Hepatocyte (in vitro differentiated cells): Measurements from ENCODE around the gene RAD23B. TPM values are rescaled to one million over a fixed set of nuclear protein-coding genes. Genes with fewer than 3 reads are reported as not detected.

ENCODE experiments used
- DNase-seq: peaks from one replicate; pipeline ENCODE4 v3.0.0-alpha.2; 2016; ENCODE audit warnings: low spot score
- H2AFZ ChIP-seq: fragments of 200-600 bp; sonication (generic); 2 replicates; pipeline ENCODE4 v1.6.0; 2016; ENCODE audit warnings: antibody characterized with exemption, mild to moderate bottlenecking
- H3K27ac ChIP-seq: fragments of 200-600 bp; sonication (generic); 2 replicates; pipeline ENCODE4 v1.5.1; 2016; ENCODE audit warnings: mild to moderate bottlenecking
- H3K27me3 ChIP-seq: fragments of 200-600 bp; sonication (generic); 2 replicates; pipeline ENCODE4 v1.6.1; 2016
- H3K36me3 ChIP-seq: fragments of 200-600 bp; sonication (generic); replicated peaks from 2 replicates; pipeline ENCODE4 v1.5.1; 2016; ENCODE audit warnings: low read depth; ENCODE audit not compliant: insufficient read depth
- H3K4me1 ChIP-seq: fragments of 200-600 bp; sonication (generic); 2 replicates; pipeline ENCODE4 v1.5.1; 2016; ENCODE audit warnings: mild to moderate bottlenecking, moderate library complexity; ENCODE audit not compliant: insufficient read depth
- H3K4me2 ChIP-seq: fragments of 200-600 bp; sonication (generic); 2 replicates; pipeline ENCODE4 v1.6.0; 2016
- H3K4me3 ChIP-seq: fragments of 200-600 bp; sonication (generic); 2 replicates; pipeline ENCODE4 v1.5.1; 2016; ENCODE audit warnings: mild to moderate bottlenecking
- H3K79me2 ChIP-seq: fragments of 200-600 bp; sonication (generic); 2 replicates; pipeline ENCODE4 v1.6.0; 2017; ENCODE audit warnings: mild to moderate bottlenecking
- H3K9me2 ChIP-seq: fragments of 200-600 bp; sonication (generic); replicated peaks from 2 replicates; pipeline ENCODE4 v1.6.0; 2017; ENCODE audit warnings: mild to moderate bottlenecking; ENCODE audit not compliant: insufficient read depth
- H3K9me3 ChIP-seq: fragments of 200-600 bp; sonication (generic); 2 replicates; pipeline ENCODE4 v1.5.1; 2016; ENCODE audit warnings: low read depth, mild to moderate bottlenecking
- H4K20me1 ChIP-seq: fragments of 200-600 bp; sonication (generic); 2 replicates; pipeline ENCODE4 v1.6.0; 2016; ENCODE audit warnings: mild to moderate bottlenecking; ENCODE audit not compliant: insufficient read depth, poor library complexity, severe bottlenecking
- CTCF ChIP-seq: fragments of 200-600 bp; sonication (generic); IDR thresholded peaks from 2 replicates; pipeline ENCODE4 v1.5.1; 2016; ENCODE audit warnings: antibody characterized with exemption, mild to moderate bottlenecking; ENCODE audit not compliant: poor library complexity
- EZH2 ChIP-seq: fragments of 200-600 bp; sonication (generic); IDR thresholded peaks from 2 replicates; pipeline ENCODE4 v1.6.1; 2016; ENCODE audit warnings: antibody characterized with exemption, mild to moderate bottlenecking, borderline replicate concordance
- EZH2phosphoT487 ChIP-seq: fragments of 200-600 bp; sonication (generic); IDR thresholded peaks from one replicate; pipeline ENCODE4 v1.6.1; 2018; ENCODE audit warnings: antibody characterized with exemption, mild to moderate bottlenecking, low read depth, moderate library complexity; ENCODE audit not compliant: unreplicated experiment, severe bottlenecking
- WGBS: methylation state at CpG from one replicate; pipeline ENCODE4 v1.1.6; 2016; ENCODE audit warnings: low lambda C conversion rate; ENCODE audit errors: missing lambda C conversion rate; 5-methylcytosine and 5-hydroxymethylcytosine counted together
- polyA plus RNA-seq: library from polyadenylated mRNA; unstranded; fragments of >200 nt; fragmentation: Nextera tagmentation; extraction: Ambion mirVana; gene quantifications from 2 replicates; pipeline ENCODE4 v1.2.1, GENCODE V29; 2016
- total RNA-seq: library from RNA; depleted of rRNA; stranded (reverse); fragments of >200 nt; gene quantifications from 2 replicates; pipeline ENCODE4 v1.2.3, GENCODE V29; 2014

Gene RAD23B
- total and polyA plus RNA-seq, 2 experiments from 2014 or later = 15.9 to 126 TPM

GRCh38 chr9:107260437-107261081 is 22.5 kb upstream of the RAD23B start:
- no peak for TF ChIP-seq EZH2phosphoT487
- TF ChIP-seq EZH2 = no peak
- no peak for TF ChIP-seq CTCF
- Histone ChIP-seq H3K4me1 (no peaks in the 10 kb centered on the region), H3K36me3 (no peaks in the 10 kb centered on the region), H2AFZ (no peak overlapping the region), H4K20me1 (no peaks in the 10 kb centered on the region), H3K9me2 (no peaks in the 10 kb centered on the region), H3K79me2 (no peaks in the 10 kb centered on the region), H3K9me3 (no peaks in the 10 kb centered on the region), H3K4me2 (peak overlapping the region; percentile 12), H3K4me3 (no peak overlapping the region), H3K27me3 (no peaks in the 10 kb centered on the region), H3K27ac (no peak overlapping the region)
- WGBS = 25% methylated on average over 4 of the region's 4 CpGs
- DNase-seq = no peak

DNA sequence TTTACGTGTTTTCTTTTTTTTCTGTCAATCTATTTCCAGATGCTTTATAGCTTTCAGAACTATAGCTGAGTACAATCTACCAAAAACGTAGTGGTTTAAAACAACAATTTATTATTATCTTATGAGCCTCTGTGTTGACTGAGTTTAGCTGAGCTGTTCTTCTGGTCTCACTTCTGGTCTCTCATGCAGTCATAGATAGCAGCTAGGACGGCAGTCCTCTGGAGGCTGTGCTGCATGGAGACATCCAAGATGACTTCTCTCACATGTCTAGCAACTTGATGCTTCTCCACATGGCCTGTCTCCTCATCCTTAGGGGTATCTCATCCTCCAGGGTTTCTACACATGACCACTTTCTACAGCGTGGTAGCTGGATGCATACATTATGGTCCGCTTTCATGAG is 22.0 kb upstream of the RAD23B start:
- Histone ChIP-seq H3K4me1 (no peaks in the 10 kb centered on the region), H3K9me3 (no peaks in the 10 kb centered on the region), H2AFZ (no peak overlapping the region), H4K20me1 (no peaks in the 10 kb centered on the region), H3K27me3 (no peaks in the 10 kb centered on the region), H3K4me3 (no peak overlapping the region), H3K9me2 (no peaks in the 10 kb centered on the region), H3K4me2 (no peak overlapping the region), H3K27ac (no peak overlapping the region), H3K36me3 (no peaks in the 10 kb centered on the region), H3K79me2 (no peaks in the 10 kb centered on the region)
- no peak for TF ChIP-seq EZH2
- no peak for TF ChIP-seq CTCF
- no peak for TF ChIP-seq EZH2phosphoT487
- DNase-seq = no peak
- WGBS = 64% methylated on average over 5 of the region's 5 CpGs

- no peak overlapping the region for H3K27ac ChIP-seq
- no peaks in the 10 kb centered on the region for H3K4me1 ChIP-seq
- H3K4me2 ChIP-seq = no peak overlapping the region
- WGBS = 88% methylated on average over 2 of the region's 2 CpGs
- TF ChIP-seq EZH2 (no peak), CTCF (no peak), EZH2phosphoT487 (no peak)
- no peaks in the 10 kb centered on the region for H3K9me3 ChIP-seq
- no peak for DNase-seq
- no peaks in the 10 kb centered on the region for H3K27me3 ChIP-seq
- H4K20me1 ChIP-seq = no peaks in the 10 kb centered on the region
- no peaks in the 10 kb centered on the region for H3K36me3 ChIP-seq
- H2AFZ ChIP-seq = no peak overlapping the region
- H3K4me3 ChIP-seq = no peak overlapping the region
- H3K79me2 ChIP-seq = no peaks in the 10 kb centered on the region
- no peaks in the 10 kb centered on the region for H3K9me2 ChIP-seq
Observed at GRCh38 chr9:107263289-107263688, 19.8 kb upstream of the RAD23B start.
